Muscle of leg (tissue), 11 donors: ENCODE results near the gene NUP98. TPM values are rescaled to one million over a fixed set of nuclear protein-coding genes. Genes with fewer than 3 reads are reported as not detected.

Source experiments
- DNase-seq: peaks from one replicate; pipeline ENCODE4 v3.0.0; 2013
- H3K27ac ChIP-seq: one replicate; pipeline ENCODE4 v1.5.1; 2013; ENCODE audit warnings: mild to moderate bottlenecking, low read length, control low read depth
- H3K27me3 ChIP-seq: one replicate; pipeline ENCODE4 v1.6.1; 2013; ENCODE audit warnings: low read length; ENCODE audit not compliant: control insufficient read depth, insufficient read depth
- H3K36me3 ChIP-seq: one replicate; pipeline ENCODE4 v1.6.1; 2013; ENCODE audit warnings: low read length; ENCODE audit not compliant: control insufficient read depth, insufficient read depth
- H3K4me1 ChIP-seq: one replicate; pipeline ENCODE4 v1.6.1; 2013; ENCODE audit warnings: low read length; ENCODE audit not compliant: control insufficient read depth, insufficient read depth
- H3K4me3 ChIP-seq: one replicate; pipeline ENCODE4 v1.5.1; 2013; ENCODE audit warnings: low read length, control low read depth
- H3K9me3 ChIP-seq: replicated peaks from 2 replicates; pipeline ENCODE4 v1.6.1; 2013; ENCODE audit warnings: low read depth, low read length; ENCODE audit not compliant: control insufficient read depth
- WGBS: methylation state at CpG from one replicate; pipeline ENCODE4 v1.1.5; 2013; ENCODE audit warnings: missing lambda C conversion rate; ENCODE audit not compliant: insufficient coverage; 5-methylcytosine and 5-hydroxymethylcytosine counted together
- polyA plus RNA-seq, 8 donors: library from polyadenylated mRNA; unstranded; fragments of 120-200 nt; gene quantifications; one replicate each; pipeline versions ENCODE4 v1.2.1 to v1.2.3, GENCODE V29; 2013; ENCODE audit warnings: inconsistent platforms in 1 of 8, low replicate concordance in 1 of 8; ENCODE audit not compliant: insufficient read length in 8 of 8, insufficient read depth in 1 of 8
- total RNA-seq: library from RNA; stranded (reverse); fragments of 120-200 nt; gene quantifications from one replicate; pipeline ENCODE4 v1.2.4, GENCODE V29; 2013

The NUP98 gene
- total and polyA plus RNA-seq, 9 donors = 36.9 to 44.6 (median 40.1) TPM

DNA sequence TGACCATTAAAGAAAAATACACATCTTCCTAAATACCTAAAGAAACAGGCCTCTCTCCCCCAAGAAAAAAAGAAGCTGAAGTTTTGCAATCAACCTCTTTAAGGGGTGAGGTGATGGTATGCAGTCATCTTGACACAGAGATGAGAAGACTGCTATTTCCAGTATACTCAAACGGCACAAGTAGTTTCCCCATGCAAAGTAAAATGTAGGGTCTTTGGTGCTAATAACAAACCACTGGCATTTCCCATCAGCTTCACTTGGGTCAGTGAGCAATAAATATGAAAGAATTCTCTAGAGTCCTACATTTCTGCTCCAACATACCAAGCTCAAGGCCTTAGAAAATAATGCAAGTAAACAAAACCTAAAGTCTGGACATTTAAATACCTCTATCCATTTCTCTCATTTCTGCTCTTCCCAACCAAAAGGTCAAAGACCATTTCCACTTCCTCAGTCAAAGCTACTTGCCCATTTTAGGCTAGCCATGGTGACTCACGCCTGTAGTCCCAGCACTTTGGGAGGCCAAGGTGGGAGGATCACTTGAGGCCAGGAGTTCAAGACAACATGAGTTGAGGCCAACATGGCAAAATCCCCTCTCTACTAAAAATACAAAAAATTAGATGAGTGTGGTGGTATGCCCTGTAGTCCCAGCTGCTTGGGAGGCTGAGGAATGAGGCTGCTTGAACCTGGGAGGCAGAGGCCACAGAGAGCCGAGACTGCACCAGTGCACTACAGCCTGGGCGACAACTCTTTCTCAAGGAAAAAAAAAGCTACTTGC lies 86.7 kb downstream of the NUP98 start:
- Histone ChIP-seq H3K9me3 (no peaks in the 10 kb centered on the region), H3K4me3 (no peak overlapping the region), H3K27ac (no peak overlapping the region), H3K36me3 (peaks cover 37% of the 10 kb centered on the region), H3K27me3 (no peaks in the 10 kb centered on the region), H3K4me1 (no peaks in the 10 kb centered on the region)
- 88% methylated on average over 1 of the region's 4 CpGs for WGBS
- no peak for DNase-seq

GRCh38 chr11:3709977-3710376 lies 87.4 kb downstream of the NUP98 start:
- Histone ChIP-seq H3K4me3 (no peak overlapping the region), H3K27ac (no peak overlapping the region), H3K4me1 (no peaks in the 10 kb centered on the region), H3K27me3 (no peaks in the 10 kb centered on the region), H3K36me3 (peaks cover 36% of the 10 kb centered on the region), H3K9me3 (no peaks in the 10 kb centered on the region)
- peak; percentile 4 for DNase-seq
- no CpG with 5 or more reads among the region's 1 CpG for WGBS

DNA sequence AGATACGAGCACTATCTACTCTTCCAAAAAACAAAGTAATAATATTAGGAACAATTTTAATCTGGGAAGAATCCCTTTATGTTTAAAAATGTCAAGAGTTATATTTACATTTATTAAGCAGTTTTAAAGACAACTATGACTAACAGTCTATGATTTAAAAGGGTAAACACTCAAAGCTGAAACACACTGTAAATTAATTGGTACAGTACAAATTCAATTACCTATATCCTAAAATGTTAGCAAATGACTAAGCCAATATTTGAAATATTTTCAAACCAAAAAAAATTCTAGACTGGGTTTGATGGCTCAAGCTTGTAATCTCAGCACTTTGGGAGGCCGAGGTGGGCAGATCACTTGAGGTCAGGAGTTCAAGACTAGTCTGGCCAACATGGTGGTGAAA lies 90.2 kb downstream of the NUP98 start:
- H3K27ac ChIP-seq = no peak overlapping the region
- H3K27me3 ChIP-seq = no peaks in the 10 kb centered on the region
- DNase-seq = no peak
- no CpG with 5 or more reads among the region's 2 CpGs for WGBS
- peaks cover 40% of the 10 kb centered on the region for H3K36me3 ChIP-seq
- no peak overlapping the region for H3K4me3 ChIP-seq
- H3K4me1 ChIP-seq = no peaks in the 10 kb centered on the region
- H3K9me3 ChIP-seq = no peaks in the 10 kb centered on the region

- no peaks in the 10 kb centered on the region for H3K27me3 ChIP-seq
- H3K4me1 ChIP-seq = no peaks in the 10 kb centered on the region
- DNase-seq = no peak
- peaks cover 56% of the 10 kb centered on the region for H3K36me3 ChIP-seq
- WGBS = no CpG with 5 or more reads among the region's 3 CpGs
- no peaks in the 10 kb centered on the region for H3K9me3 ChIP-seq
- H3K4me3 ChIP-seq = no peak overlapping the region
- H3K27ac ChIP-seq = no peak overlapping the region
Observed at GRCh38 chr11:3703383-3703782, 94.0 kb downstream of the NUP98 start.

- WGBS = no CpG with 5 or more reads among the region's 2 CpGs
- no peak overlapping the region for H3K27ac ChIP-seq
- no peaks in the 10 kb centered on the region for H3K9me3 ChIP-seq
- no peak for DNase-seq
- no peak overlapping the region for H3K4me3 ChIP-seq
- H3K4me1 ChIP-seq = no peaks in the 10 kb centered on the region
- H3K27me3 ChIP-seq = no peaks in the 10 kb centered on the region
- H3K36me3 ChIP-seq = peaks cover 64% of the 10 kb centered on the region
Observed at GRCh38 chr11:3700910-3701309, 96.4 kb downstream of the NUP98 start.

- Histone ChIP-seq H3K4me1 (no peaks in the 10 kb centered on the region), H3K9me3 (no peaks in the 10 kb centered on the region), H3K4me3 (no peak overlapping the region), H3K36me3 (peaks cover 60% of the 10 kb centered on the region), H3K27me3 (no peaks in the 10 kb centered on the region), H3K27ac (no peak overlapping the region)
- WGBS = 90% methylated on average over 2 of the region's 2 CpGs
- no peak for DNase-seq
Observed at GRCh38 chr11:3700410-3700809, 96.9 kb downstream of the NUP98 start.

DNA sequence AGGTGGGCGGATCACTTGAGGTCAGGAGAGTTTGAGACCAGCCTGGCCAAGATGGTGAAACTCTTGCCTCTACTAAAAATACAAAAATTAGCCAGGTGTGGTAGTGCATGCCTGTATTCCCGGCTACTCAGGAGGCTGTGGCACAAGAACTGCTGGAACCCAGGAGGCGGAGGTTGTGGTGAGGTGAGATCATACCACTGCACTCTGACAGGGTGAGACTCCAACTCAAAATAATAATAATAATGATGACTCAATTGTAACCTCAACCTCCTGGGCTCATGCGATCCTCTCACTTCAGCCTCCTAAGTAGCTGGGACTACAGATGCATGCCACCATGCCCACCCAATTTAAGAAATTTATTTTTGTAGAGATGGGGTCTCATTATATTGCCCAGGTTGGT lies 110.6 kb downstream of the NUP98 start:
- no peak overlapping the region for H3K27ac ChIP-seq
- no CpG with 5 or more reads among the region's 4 CpGs for whole genome bisulfite sequencing
- DNase-seq = no peak

GRCh38 chr11:3685923-3686322 lies 111.4 kb downstream of the NUP98 start:
- Histone ChIP-seq H3K4me1 (no peaks in the 10 kb centered on the region), H3K27me3 (no peaks in the 10 kb centered on the region), H3K4me3 (no peak overlapping the region), H3K27ac (no peak overlapping the region), H3K9me3 (no peaks in the 10 kb centered on the region), H3K36me3 (peaks cover 60% of the 10 kb centered on the region)
- 100% methylated on average over 2 of the region's 7 CpGs for WGBS
- DNase-seq = no peak

More for the DNA sequence above, 110.6 kb downstream of the NUP98 start:
- H3K4me3 ChIP-seq = no peak overlapping the region
- no peaks in the 10 kb centered on the region for H3K9me3 ChIP-seq
- peaks cover 59% of the 10 kb centered on the region for H3K36me3 ChIP-seq
- H3K4me1 ChIP-seq = no peaks in the 10 kb centered on the region
- H3K27me3 ChIP-seq = no peaks in the 10 kb centered on the region

DNA sequence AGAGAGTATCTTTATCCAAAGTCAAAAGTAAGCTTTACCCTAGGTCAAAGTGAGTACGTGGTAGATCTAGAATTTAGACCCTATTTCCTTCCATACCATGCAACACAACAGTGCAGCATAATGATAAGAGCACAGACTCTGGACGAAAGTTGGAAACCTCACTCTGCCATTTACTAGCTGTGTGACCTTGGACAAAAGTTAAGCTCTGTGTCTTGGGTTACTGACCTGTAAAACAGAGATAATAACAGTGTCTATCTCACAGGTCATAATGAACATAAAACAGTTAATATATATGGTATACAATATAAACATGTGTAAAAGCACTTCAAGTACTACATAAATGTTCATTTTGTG lies 112.6 kb downstream of the NUP98 start:
- H3K36me3 ChIP-seq = peaks cover 62% of the 10 kb centered on the region
- H3K27me3 ChIP-seq = no peaks in the 10 kb centered on the region
- no peaks in the 10 kb centered on the region for H3K4me1 ChIP-seq
- no peak overlapping the region for H3K4me3 ChIP-seq
- no CpG with 5 or more reads among the region's 2 CpGs for WGBS
- no peaks in the 10 kb centered on the region for H3K9me3 ChIP-seq
- DNase-seq = no peak
- H3K27ac ChIP-seq = no peak overlapping the region

DNA sequence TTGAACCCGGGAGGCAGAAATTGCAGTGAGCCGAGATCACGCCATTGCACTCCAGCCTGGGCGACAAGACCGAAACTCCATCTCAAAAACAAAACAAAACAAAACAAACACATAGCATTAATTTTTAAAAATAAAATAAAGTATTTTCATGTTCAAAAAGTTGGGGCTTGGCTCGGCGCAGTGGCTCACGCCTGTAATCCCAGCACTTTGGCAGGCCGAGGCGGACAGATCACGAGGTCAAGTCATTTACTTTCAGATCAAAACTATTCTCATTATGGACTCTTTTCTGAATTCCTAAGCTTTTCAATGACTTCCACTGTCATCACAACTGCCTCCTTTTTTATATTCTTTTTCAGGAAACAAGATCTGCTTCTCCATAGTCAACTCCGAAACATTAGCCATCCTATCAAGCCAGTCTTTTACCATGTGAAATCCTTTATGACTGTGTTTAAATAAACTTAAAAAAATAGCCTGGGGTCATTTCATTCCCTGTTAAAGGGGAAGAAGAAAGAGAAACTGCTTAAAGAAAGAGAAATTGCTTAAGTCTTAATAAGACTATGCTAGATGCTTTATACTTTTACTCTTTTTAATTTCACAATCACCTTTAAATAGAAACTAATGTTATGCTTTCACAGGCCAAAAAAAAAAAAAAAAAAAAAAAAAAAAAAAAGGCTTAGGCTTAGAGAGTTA lies 113.1 kb downstream of the NUP98 start:
- Histone ChIP-seq H3K36me3 (peaks cover 61% of the 10 kb centered on the region), H3K4me3 (no peak overlapping the region), H3K9me3 (no peaks in the 10 kb centered on the region), H3K27ac (no peak overlapping the region), H3K4me1 (no peaks in the 10 kb centered on the region), H3K27me3 (no peaks in the 10 kb centered on the region)
- no peak for DNase-seq
- WGBS = 93% methylated on average over 6 of the region's 12 CpGs
